ENCODE results near the gene NPB.

Gene NPB

GRCh38 chr17:81940538-81941483 lies 38.8 kb downstream of the NPB start:
- no peak for DNase-seq (ENCODE audit: low read depth, low spot score)

- DNase-seq (ENCODE audit: low read depth, low spot score) = no peak
Observed at GRCh38 chr17:81941484-81942166, 39.6 kb downstream of the NPB start.

GRCh38 chr17:81942167-81942553 lies 40.1 kb downstream of the NPB start:
- DNase-seq (ENCODE audit: low read depth, low spot score) = no peak

- no peak for DNase-seq (ENCODE audit: low read depth, low spot score)
Observed at GRCh38 chr17:81944858-81945257, 42.8 kb downstream of the NPB start.

GRCh38 chr17:81947189-81947588 lies 45.2 kb downstream of the NPB start, which contains the start of gene MYADML2:
Gene MYADML2, minus strand, starts transcription at chr17:81947233. Its CDS starts 5,492 bp downstream, at chr17:81941741.
- DNase-seq (ENCODE audit: low read depth, low spot score) = no peak

GRCh38 chr17:81948635-81949378 lies 46.8 kb downstream of the NPB start:
- no peak for DNase-seq (ENCODE audit: low read depth, low spot score)

- no peak for DNase-seq (ENCODE audit: low read depth, low spot score)
Observed at GRCh38 chr17:81950501-81950900, 48.5 kb downstream of the NPB start.

- no peak for DNase-seq (ENCODE audit: low read depth, low spot score)
Observed at GRCh38 chr17:81951785-81952684, 50.0 kb downstream of the NPB start.
